NCI-H446 treated with DMSO at 0.1 percent for 48 hours (cell line): ENCODE results near the gene KLHDC8A.
"Not testable (repeated sequence)": the region's sequence is repeated elsewhere in the genome, so short reads cannot be mapped to it uniquely, and the experiment has no call there.

ENCODE experiments used
- DNase-seq: peaks from one replicate; lab custom pipeline; 2025; lab: John Stamatoyannopoulos, UW

KLHDC8A gene

DNA sequence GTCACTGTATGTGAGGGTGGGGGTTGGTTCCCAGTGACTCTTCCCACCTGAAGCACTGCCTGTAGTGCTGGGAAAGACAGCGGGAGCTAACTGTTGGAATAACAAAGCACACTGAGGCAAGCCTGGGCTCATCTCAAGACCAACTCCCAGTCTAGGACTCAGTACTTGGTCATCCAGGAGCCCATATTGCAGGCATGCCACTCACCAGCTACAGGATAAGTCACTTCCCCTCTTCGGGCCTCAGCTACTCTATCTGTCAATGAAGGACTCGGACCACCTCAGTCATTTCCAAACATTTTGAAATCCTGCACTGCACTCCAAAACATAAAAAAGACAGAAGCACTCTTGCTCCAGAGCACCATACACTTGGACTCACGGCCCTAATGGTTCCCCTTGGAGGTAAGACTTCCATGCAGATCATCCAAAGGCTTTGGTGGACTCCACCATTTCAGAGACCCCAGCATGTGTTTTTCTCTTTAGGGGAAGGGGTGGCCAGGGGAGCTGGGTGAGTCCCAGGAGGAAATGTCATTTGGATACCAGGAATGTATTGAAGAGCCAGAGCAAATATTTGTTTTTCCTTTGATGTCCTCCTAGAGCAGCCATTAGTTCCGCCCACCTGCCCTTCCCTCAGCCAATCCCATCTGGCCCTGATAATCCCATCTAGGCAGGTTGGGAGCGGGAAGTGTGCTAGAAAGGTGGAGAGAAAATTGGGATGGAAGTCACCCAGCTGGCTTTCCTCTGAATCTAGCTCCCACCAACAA, 38.3 kb downstream of the KLHDC8A start:
- no peak for DNase-seq

DNA sequence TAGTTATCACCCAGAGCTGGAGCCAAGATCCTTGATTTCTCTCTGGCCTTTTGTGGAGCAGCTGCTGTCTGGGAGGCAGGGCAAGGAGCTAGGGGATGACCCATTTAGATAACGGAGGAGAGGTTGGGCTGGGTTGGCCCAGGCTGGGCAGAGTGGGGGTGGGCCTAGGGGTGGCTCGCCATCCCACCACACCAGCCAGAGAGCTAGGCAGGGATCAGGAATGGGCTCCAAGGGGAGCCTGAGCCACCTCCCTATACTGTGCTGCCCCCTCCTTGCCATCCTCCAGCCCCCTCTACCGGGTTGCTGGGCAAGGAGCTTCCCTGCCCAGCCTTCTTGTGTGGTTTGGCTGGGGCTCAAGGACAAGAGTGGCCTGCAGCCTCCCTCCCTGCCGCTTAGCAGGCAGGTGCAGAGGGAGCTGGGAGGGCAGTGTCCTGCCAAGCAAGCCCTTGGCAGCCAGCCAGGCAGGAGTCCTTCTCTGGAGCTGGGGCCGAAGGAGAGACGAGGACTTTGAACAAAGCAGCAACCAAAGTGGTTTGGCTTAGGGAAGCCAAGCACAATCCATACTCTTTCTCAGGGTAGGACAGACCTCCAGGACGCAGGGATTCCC, 39.3 kb downstream of the KLHDC8A start:
- peak; percentile 11 for DNase-seq

DNA sequence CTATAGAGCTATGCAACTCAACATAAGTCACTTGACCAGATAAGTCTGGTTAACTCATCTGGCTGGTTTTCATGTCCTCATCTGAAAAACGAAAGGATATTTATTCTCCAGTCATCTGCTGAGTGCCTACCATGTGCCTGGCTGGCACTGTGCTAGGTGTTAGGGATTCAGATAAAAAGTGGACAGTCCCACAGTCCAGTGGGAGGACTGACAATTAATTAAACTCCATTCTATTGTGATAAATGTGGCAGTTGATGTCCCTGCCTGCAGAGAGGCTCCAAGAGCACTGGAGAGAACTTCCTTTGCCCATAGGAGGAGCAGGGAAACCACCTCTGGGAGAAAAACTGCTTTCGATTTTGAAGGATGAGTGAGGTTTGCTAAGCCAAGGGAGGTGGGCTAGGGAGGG, 40.6 kb downstream of the KLHDC8A start:
- no peak for DNase-seq

DNA sequence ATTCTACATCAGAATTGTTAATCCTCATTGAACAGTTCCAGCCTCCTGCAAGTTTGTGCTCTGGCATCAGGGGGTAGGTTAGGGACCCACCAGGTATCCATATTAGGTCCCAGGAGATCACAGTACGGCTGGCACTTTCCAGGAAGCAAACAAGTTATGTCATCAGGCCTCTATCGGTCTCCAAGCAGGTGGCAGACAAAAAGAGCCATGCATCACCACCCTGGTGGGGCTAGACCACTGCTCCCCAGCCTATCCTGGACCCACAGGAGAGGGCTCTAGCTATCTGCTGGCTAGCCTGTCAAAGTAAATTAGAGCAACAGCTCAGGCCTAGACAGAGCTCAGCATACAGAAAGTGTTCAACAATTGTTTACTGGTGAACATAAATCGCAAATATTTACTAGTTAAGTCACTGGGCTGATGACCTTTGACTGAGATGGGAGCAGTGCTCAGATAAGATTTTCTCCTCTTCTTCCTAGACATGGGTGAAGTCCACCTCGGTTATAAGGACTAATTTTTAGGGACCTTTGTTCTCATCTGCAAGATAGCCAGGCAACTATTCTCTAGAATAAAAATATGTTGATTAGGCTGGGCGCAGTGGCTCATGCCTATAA, 41.6 kb downstream of the KLHDC8A start:
- no peak for DNase-seq

DNA sequence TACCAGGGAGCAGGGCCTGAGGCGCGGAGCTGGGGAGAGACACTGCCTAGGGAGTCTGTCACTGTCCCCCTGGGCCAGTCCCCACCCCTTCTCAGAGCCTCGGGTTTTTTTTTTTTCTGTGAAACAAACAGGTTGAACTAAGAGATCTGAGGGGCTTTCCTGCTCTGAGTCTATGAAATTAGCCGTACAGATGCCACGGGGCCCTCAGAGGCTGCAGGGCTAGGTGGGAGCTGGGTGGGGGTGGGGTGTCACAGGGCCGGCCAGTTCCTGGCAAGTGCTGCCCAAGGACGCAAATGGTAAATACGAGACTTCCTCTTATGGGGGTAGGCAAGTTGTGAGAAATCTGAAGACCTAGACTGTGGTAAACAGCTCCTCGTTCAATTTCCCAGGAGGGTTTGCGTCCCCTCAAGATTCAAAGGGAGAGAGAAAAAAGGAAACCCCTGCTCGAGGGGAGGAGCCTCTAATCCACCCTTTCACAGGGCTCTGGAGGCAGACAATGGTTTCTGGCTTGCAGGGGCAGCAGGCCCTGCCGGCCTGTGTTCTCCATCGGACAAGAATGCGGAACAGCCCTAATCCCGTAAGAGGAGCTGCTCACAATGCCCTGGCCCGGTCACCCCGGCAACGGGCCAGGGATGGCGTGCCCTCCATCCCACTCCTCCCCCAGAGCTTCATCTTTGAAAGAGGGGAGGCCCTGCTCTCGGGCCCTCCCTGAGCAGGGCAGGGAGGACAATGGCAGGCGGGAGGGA, 43.0 kb downstream of the KLHDC8A start:
- DNase-seq: no peak

DNA sequence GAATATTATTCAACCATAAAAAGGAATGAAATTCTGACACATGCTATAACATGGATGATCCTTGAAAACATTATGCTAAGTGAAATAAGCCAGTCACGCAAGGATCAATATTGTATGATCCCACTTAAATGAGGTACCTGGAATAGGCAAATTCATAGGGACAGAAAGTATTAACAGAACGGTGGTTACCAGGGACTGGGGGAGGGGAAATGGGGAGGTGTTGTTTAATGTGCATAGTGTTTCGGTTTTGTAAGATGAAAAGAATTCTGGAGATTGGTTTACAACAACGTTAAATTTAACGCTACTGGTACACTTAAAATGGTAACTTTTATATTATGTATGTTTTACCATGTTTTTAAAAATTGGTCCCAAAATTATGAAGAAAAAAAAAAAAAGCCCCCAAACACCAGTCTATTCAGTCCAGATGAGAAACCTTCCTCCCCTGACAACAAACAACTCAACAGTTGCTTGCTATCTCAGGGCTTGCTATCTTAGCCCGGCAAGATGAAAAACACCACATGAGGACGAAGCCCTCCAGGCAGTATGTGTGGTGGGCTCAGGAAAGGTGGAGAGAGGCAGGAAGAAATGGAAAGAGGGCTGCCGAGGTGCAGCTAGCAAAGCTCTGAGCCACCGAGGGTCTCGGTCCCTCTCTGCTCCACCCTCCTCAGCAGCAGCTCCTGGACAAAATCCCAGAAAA, 43.7 kb downstream of the KLHDC8A start:
- DNase-seq: no peak

DNA sequence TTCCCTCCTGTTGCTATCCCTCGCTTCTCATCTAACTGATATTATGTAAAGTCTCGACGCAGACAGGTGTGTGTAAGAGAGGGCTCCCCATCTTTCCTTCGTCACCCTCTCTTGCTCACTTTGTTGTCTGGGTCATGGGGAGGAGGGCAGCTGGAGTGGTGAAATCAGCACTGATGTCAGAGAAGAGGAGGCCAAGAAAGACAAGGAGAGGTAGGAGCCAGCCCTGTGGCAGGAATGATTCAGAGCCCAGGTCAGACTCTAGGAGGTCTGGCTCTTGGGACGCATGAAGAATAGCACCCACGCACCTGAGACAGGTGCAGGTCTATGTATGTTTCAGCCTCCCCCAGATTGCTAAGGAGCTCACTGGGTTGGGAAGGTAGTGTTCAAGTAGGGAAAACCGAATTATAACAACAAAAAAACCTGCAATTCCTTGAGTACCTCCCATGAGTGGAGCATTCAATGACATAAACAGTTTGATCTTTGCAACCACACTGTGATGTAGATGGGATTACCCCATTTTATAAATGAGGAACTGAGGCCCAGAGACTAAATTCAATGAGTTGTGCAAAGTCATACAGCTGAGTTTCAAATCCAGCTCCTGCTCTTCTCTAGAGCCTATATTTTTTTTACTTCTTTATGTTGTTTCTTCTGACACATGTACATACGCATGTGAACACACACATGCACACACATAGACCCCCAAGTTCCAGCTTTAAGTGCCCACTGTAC, 45.6 kb downstream of the KLHDC8A start:
- no peak for DNase-seq

DNA sequence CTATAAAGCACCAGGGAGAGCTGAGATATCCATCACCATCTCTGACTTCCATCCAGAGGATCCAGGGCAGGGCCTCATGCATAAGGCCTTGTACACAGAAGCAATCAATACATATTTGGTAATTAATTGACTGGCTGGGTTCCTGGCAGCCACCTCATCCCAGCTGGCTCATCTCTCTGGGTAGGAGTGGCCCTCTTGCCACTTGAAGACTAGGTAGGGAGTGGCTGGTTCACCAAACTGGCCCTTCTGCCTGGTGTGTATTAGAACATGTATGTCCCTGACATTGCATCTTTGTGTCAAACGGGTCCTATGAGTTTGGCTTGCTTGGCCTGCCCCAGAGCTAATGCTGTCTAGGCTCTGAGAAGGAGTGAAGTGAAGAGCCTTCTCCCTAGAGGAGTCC, 47.0 kb downstream of the KLHDC8A start:
- no peak for DNase-seq

DNA sequence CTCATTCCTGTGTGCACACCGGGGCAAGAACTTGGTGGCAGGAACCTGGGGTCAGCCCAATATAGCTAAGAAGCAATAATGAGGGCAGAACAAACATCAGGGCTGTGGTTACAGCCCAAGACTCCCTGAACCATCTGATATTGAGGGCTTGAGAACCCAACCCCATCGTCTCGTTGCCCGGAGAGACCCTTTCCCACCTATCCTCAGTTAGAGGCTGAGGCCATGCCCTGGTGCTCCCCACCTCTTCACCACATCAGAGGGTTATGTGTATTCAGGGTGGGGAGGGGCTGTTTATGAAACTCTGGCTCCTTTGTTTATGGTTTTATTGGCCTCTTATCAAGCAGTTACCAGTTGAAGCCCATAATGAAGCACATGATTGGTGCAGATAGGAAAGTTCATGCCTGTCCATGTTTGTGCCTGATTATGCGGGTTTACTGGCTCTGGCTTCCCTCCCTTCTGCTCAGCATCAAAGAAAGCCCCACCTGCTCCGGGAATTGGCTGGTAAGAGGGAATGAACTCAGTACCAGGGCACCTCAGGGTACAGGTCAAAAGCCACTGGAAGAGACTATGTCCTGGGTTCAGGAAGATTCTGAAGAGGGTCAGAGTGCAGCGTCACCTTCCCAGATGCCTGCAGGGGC, 49.7 kb downstream of the KLHDC8A start:
- DNase-seq: no peak

DNA sequence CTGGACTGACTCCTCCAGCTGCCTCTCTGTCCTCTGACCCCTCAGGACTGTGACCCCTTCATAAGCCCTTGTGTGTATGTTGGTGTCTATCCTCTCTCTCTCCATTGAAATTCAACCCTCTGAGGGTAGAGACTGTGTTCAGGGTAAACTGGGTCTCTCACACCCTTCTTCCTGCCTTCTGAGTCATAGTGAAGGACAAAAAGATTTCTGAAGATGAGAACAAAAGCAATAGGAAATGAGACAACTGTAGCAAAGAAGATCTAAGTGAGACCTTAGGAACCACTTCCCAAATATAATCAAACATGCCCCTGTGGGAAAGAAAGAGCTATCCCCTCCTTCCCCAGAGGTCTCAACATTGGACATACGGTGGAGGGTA, 52.0 kb downstream of the KLHDC8A start:
- DNase-seq: no peak

DNA sequence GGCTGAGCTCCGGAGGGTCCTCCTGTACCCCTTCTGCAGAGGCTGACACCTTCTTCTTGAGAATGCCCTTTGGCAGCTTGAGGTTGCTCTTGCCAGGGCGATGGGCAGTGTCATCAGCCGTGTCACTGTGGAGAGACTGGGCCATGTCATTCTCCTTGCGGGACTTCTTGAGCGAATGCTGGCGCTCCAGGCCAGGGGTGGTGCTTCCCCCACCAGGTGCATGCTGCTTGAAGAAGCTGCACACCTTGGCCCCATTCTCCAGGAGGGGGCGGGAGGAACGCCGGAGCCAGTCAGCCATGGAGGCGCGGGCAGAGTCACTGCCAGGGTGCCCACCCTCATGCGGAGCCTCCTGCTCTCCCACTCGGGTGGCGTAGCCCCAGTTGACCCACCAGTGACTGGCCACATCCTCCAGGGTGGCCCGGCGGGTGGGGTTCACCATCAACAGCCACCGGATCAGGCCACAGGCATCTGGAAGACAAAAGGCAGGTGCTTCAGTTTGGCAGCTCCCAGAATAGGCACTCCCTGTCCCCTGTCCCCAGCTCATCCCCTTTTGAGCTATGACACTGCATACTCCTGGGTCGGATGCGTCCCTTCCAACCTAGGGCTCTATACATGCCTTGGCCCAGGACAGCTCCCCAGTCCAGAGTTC, 52.6 kb downstream of the KLHDC8A start:
- no peak for DNase-seq

DNA sequence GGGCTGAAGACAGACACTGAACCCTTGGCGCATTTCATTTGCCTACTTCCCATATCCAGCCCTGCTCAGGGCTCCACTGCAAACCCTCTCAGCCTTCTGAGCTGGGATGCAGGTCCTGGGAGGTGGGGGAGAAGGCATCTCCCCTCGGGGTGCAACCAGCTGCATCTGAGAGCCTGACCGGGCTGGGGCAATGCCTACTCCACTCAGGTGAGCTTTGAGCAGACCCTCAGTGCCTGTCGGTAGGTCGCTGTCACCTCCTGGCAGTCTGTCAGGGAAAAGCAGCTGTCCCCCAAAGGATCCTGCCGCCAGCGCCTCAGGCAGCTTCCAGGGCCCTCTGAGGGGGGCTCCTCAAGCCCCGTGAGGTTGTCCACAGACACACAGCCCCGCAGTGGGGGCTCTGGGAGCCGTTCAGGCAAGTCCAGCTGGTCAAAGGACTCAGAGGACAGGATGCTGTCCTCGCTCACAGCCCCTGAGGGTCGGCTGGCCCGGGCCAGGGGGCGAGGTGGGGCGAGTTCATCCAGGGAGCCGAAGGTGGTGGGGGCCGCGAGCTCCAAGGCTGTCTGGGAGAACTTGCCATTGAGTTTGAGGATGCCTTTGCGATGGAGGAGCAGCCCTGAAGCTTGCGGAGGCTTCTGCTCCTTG, 53.4 kb downstream of the KLHDC8A start:
- DNase-seq: no peak

DNA sequence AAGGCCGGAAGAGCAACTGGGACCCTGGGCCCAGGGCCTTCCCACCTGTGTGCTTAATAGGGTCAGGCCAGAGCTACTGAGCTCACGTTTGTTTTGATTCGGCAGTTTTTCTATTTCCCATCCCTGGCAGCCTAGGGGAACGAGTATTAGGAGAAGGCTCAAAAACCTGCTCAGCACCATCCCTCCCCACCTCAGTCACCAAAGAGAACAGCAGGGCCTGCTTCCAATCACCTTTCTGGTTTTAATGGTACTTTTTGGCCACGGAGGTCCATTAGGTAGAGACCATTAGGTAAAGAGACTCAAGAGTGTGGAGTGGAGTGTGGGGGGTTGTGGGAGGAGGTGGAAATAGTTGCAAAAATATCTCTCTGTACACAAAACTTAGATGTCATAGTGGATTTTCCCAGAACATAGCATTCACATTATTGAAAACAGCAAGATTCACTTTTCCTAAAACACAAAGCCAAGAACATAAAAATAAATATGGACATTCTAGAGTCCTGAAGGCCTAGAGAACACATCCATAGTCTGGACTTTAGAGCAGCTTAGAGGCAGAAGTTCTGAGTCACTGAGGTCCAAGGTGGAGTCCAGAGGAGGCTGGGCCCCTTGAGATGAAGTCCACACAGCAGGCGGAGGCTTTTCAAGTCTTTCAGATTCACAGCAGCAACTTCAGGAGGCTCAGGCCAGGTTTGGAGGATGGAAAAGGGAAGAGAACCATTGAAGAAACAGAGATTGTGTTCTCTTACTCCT, 54.7 kb downstream of the KLHDC8A start:
- no peak for DNase-seq

DNA sequence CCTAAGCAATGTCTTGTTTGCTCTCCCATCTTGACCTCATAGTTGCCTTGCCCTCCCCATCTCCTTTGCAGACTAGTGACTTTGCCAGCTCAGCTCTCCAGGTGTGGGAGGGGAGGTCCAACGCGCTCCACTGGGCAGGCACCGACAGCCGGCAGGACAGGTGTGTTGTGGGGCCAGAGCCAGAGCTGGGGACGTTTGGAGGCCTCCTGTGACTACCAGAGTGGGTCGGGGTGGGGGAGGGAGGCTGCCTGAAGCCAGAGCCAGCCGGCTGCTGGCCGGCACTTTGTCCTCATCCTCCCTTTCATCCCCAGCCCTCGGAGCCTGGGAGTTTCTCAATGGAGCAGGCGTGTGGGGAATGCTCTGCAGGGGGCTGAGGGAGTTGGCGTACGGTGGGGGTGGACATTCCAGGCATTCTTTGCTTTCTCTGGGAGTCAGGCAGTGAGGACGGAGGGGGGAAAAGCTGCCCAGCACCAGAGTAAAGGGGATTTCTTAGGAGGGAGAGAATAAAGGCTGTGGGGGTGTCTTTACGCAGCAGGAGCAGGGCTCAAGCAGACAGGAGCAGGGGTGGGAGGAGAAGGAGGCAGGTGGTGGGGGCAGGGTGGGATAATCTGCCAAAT, 55.4 kb downstream of the KLHDC8A start:
- no peak for DNase-seq

DNA sequence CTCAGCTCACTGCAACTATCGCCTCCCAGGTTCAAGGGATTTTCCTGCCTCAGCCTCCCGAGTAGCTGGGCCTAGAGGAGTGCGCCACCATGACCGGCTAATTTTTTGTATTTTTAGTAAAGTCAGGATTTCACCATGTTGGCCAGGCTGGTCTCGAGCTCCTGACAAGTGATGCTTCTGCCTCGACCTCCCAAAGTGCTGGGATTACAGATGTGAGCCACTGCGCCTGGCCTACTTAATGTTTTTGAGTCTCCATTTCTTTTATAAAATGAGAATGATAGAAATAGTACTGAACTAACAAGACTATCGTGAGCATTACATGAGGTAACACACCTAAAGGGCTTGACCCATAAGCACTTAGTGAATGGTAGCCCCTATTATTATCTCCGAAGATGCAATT, 56.6 kb downstream of the KLHDC8A start:
- DNase-seq: no peak

DNA sequence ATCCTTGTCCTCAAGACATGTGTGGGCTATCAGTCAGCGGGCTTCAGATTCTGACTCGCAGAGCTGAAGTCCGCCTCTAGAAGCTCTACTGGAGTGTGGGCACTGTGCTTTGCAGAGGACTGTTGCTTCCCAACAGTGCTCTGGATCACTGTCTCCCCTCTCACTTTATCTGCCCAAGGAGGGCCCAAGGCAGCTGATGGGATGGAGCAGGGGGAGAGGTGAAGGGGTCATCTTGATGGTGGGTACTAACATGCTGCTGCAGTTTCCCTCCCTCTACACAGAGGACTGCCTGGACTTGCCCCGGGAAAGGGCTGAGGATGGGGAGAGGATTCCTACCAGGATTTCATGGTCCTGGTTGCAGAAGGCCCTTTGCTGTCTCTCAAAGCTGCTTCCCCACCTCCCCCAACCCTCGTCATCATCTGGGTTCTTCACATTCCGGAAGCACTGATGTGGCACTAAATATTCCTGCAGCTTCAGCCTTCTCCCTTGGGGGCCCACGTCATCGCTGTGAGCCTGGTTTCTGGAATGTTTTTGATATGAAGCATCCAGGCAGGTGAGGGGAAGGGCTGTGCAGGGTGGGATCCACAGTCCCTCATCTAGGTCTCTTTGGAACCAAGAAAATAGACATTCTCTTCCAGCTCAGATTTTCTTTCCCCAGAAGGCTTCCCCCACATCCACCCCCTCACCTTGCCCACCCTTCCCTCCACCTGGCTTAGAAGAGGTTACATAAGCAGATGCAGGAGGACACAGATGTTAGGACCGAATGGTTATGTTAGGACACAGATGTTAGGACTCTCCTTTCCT, 58.3 kb downstream of the KLHDC8A start:
- no peak for DNase-seq

DNA sequence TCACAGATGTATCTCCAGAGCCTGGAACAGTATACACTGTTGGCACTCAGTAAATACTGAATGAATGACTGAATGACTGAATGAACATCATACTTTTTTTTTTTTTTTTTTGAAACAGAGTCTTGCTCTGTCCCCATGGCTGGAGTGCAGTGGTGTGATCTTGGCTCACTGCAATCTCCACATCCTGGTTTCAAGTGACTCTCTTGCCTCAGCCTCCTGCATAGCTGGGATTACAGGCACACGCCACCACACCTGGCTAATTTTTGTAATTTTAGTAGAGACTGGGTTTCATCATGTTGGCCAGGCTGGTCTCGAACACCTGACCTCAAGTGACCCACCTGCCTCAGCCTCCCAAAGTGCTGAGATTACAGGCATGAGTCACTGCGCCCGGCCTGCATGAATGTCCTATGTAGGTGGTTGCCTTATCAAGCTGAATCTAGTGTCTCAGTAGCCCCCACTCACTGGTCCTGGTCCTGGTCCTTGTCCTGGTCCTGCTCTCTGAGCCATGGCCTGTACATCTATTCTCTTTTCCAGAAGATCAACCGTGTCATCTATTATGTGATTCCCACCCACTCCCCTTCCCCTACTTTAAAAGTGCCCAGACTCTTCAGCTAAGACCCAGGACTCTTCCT, 59.1 kb downstream of the KLHDC8A start:
- not testable (repeated sequence) for DNase-seq
